Stimulated activated CD4-positive, alpha-beta T cell treated with anti-CD3 and anti-CD28 coated beads, Interleukin-12 subunit alpha, Interleukin-12 subunit beta, amount 100 ng/mL, for 24 hours (primary cell): Measurements from ENCODE around the gene ORM2.

Experiments used
- DNase-seq, 2 experiments: peaks; one replicate each; pipeline ENCODE4 v3.0.0-alpha.2; 2020; ENCODE audit warnings: low read depth in 2 of 2

Gene ORM2

GRCh38 chr9:114370968-114371320 is 41.3 kb downstream of the ORM2 start:
- no peak for DNase-seq

DNA sequence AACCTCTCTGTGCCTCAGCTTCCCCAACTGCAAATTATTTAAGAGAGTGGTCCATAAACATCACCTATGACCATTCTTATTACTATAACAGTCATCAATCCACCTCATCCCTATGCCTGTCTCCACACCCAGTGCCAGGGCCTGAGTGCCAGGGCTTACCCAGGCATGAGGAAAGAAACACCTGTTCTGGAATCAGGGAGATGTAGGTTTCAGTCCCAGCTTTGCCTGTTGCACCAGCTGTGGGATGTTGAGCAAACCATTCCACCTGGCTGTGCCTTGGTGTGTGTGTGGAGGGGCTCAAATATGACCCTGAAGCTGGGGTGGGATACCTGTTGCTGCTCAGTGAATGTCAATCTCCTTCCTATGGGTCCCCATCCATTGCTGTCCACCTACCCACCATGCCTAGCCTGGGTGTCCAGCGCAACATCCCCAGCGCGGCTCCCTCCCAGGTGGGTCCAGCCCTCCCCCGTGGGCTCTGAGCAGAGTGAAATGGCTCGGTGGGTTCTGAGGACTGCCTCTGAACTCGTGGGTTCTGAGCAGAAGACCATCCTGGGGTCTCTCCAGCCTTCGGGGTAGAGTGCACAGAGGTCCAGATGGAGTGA is 41.8 kb downstream of the ORM2 start:
- DNase-seq: no peak

DNA sequence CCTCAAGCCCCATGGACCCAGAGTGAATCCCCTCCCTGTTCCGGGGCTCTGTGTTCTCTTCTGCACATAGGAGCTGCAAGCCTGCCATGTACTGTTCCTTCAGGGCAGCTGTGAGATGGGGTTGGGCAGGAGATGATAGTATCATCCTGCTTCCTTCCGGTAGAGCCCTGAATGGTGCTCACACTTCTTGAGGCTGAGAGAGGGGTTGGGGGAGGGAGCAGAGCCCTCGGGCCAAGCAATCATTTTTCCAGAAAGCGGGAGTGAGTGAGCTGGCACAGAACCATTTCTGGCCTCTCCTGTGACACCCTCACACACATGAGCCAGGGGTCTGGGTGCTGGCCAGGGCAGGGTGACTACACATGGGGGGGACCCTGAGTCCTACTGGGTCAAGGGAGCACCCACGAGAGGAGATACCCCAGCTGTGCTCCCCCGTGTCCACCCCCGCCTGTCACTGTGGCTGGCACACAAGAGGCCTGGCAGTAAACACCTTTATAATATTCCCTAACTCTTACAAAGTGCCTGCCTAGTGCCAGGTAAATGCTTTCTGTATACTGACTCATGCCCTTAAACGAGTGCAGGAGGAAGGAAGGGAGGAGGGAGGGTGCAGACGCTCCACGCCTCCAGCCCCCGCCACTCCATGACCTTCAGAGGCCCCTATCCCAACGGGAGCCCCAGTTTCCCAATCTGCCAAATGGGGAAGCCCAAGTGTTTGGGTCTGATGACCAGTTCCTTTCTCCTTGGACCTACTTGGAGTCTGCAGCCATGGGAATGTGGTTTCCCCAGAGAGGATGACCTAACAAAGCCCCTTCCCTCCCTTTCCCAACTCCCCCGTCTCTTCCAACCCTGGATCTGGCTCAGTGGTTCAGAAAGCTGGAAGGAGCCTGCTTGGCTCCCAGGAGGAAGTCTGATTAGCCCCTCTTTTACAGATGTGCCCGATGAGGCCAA is 42.6 kb downstream of the ORM2 start:
- DNase-seq: no peak

DNA sequence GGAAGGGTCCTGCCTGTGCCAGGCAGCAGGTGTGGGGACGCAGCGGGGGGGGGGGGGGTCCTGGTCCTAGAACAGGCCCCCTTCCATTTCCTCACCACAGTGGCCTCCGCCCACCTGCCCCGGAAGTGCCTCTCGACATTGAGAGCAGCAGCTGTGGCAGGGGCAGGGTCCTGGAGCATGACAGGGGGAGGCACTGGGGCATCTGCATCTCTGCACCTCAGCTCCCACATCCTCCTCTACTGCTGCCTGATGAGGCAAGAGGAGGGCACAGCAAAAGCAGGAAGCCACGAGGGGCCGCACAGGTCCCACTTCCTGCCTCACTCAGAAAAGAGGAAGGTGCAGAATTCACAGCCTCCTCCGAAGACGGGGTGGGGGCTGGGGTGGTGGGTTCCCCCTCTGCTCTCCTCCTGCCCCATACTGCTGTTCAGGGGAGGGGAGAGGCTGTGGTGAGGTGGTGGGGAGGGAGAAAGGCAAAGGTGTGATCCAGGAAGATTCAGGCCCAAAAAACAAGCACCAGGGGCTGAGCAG is 43.3 kb downstream of the ORM2 start:
- DNase-seq: peak; percentile 57 to 71

GRCh38 chr9:114373960-114374730 is 44.5 kb downstream of the ORM2 start:
- DNase-seq: no peak

GRCh38 chr9:114374936-114375335 is 45.3 kb downstream of the ORM2 start:
- no peak for DNase-seq

GRCh38 chr9:114375386-114376175 is 45.9 kb downstream of the ORM2 start:
- no peak for DNase-seq

- no peak for DNase-seq
Measured at GRCh38 chr9:114376586-114377445, 47.1 kb downstream of the ORM2 start.

- no peak for DNase-seq
Measured at GRCh38 chr9:114378016-114378415, 48.3 kb downstream of the ORM2 start.

- no peak for DNase-seq
Measured at GRCh38 chr9:114378883-114379282, 49.2 kb downstream of the ORM2 start.
